IPS-NIHi7 (cell line): ENCODE data around the gene NKG7.

ENCODE experiments used
- DNase-seq: peaks from one replicate; pipeline ENCODE4 v3.0.0; 2012; ENCODE audit warnings: mixed read lengths; ENCODE audit errors: extremely low spot score

NKG7 gene

DNA sequence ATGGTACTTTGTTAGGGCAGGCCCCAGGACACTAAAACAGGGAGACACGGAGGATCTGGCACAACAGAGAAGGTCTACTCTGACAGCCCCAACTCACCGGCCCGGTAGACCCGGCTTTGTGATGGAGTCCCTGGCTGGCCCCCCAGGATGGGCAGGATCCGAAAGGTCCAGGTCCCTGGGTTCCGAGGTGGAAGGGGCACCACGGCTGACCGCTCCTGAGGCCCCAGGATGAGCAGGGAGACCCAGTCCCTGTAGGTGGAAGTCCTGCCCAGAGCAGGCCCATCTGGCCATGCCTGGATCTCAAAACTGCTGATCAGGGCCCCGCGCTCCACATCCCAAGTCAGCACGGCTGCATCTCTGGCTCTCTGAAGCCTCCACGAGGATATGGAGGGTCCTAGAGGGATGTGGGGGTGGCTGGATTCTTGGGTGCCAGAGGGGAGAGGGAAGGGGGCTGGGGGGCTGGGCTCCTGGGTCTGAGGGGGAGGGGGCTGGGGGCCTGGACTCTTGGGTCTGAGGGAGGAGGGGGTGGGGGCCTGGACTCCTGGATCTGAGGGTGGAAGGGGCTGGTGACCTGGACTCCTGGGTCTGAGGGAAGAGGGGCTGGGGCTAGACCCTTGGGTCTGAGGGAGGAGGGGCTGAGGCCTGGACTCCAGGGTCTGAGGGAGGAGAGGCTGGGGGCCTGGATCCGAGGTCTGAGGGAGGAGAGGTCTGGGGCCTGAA, 35.2 kb downstream of the NKG7 start:
- DNase-seq, result no peak

DNA sequence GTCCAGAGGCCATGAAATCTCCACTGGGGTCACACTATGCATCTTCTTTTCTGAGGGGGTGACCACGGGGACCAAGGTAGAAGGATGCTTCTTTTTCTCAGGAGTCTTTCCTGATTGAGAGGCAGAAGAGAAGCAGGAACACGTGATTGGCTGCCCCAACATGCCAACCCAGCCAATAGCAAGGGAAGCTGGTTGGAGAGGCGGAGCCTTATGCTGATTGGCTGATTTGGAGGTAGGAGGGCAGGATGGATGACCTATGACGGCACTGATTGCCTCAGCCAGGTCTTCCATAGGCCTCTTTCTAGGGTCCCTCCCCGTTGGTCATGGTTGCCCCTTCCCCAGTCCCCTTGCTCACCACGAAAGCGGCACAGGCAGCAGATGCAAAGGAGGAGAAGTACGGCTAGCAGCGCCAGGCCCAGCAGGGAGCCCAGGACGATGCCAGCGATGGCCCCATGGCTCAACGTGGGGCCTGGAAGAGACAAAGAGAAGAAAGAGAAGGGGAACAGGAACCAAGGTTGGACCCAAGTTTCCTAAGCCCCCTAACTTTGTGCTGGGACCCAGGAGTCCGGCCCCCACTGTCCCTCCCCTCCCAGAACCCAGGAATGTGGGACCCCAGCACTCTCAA, 38.5 kb downstream of the NKG7 start:
- peak; percentile 56 for DNase-seq

DNA sequence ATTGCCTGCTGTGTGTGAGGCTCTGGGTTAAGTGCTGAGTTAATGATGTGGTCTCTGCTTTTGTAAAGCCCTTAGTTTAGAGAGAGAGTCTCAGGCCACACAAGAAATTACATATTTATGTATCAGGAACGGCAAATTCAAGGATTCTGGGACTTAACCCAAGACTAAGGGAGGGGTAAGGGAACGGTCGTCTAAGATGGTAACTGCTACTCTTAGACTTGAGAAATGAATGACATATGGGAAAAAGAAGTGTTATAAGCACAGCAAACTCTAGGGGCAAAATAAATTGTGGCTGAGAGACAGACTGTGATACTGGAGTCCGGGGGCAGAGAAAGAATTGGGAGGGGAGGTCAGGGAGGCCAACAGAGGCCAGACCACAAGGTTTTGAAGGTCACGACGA, 40.7 kb downstream of the NKG7 start:
- DNase-seq, result no peak

DNA sequence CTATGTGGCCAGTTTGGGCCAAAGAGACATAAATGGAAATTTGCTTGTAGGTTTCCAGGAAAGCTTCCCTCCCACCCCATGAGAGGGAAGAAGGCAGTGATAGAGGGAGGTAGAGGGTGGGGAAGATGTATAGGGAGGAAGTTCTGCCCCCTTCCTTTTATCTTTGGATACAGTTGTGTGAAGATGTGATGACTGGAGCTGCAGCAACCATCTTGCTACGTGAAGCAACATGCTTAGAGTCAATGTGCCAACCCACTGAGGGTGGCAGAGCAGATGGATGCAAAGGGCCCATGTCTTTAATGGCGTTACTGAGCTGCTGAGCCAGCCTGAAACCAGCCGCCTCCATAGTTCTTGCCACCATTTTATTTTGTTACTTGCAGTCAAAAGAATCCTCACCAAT, 41.3 kb downstream of the NKG7 start:
- no peak for DNase-seq

DNA sequence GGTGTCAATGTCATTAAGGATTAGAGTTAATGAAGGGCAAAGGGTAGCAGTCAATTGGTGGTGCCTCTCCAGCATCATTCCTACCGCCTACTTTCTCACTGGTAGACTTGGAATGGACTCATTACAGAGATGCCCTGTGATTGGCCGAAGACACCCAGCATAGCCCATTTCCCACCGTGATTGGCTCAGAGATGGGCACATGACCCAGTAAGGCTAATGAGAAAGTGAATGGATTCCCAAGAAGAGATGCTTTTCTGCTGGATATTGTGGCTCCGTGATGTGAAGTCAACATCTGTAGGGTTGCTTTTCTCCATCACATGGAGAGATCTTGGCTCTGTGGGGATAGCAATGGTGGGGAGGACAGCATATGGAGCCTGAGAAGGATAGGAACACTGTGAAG, 42.1 kb downstream of the NKG7 start:
- no peak for DNase-seq

DNA sequence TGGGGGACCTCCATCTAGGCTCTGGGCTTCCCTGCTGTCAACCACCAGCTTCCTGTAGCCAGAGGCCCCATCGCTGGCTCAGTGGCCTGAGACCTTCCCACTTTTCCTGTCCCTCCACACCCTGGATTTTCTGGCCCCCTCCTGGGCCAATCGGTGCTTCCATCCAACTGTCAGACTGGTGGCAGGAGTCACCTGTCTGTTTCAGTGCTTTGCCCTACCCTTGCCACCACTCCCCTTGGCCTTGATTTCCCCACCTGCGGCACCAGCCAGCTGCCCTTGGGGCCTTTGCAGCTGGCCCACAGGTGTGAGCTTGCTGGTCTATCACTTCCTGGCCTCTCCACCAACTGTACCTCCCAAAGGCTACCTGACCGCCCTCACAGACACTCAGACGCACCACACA, 43.0 kb downstream of the NKG7 start:
- no peak for DNase-seq

DNA sequence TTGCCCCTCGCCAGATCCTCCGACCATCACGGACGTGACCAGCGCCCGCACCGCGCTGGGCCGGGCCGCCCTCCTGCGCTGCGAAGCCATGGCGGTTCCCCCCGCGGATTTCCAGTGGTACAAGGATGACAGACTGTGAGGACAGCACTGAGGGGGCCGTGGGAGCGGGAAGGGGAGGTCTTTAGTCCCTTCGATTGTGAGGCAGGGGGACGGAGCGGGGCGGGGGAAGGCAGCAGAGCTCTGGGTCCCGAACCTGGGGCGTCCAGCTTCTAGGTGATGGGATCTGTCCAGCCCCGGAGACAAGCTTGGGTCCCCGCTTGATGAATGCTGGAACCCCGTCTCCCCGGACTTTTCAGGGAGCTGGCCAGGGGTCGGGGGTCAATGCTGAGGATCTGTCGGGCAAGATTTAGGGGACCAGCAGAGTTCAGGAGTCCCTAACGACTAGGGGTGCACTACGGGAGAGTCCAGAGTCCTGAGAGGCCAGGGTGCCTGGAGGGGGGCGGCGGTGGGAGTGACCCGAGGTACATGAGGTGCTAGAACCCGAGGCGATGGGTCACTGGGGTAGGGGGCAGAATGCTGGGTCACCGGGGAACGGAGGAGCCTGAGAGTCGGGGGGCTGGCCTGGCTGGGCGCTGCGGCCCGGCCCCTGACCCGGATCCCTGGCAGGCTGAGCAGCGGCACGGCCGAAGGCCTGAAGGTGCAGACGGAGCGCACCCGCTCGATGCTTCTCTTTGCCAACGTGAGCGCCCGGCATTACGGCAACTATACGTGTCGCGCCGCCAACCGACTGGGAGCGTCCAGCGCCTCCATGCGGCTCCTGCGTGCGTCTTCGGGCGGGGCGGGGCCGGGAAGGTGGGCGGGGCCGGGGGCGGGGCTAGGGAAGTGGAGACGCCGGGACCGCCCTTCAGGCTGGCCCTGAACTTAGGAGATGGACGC, 45.1 kb downstream of the NKG7 start:
- peak; percentile 96 for DNase-seq

DNA sequence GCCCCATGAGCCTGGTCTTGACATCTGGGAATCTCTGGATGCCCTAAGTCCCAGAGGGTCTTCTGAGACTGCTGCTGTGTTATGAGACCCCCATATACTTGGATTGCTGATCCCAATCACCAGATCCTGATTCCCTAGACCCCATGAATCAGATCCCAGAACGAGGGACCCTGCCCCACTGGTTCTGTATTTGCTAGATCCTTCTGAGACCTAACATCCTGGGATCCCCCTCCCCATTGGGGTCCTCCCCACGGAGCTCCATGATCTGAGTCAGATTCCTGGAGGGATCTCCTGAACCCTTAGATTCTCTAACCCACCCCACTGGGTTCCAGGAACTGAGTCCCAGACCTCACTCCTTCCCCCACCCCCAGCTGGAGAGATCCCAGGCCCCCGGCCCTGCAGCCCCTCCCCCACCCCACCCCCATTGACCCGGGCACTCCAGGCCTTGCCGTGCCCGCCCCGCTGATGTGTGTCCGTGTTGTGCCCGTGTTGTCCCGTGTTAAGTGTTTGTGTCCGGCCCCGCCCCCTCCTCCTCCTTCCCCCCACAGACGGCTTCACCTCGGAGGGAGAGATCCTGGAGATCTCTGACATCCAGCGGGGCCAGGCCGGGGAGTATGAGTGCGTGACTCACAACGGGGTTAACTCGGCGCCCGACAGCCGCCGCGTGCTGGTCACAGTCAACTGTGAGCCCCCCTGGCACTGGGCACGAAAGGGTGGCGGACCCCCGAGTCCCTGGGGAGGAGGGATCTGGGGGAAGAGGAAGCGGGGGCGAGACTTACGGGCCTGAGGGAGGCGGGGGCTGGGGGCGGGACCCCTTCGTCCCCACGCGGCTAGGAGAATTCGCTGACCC, 46.0 kb downstream of the NKG7 start:
- DNase-seq, result no peak

DNA sequence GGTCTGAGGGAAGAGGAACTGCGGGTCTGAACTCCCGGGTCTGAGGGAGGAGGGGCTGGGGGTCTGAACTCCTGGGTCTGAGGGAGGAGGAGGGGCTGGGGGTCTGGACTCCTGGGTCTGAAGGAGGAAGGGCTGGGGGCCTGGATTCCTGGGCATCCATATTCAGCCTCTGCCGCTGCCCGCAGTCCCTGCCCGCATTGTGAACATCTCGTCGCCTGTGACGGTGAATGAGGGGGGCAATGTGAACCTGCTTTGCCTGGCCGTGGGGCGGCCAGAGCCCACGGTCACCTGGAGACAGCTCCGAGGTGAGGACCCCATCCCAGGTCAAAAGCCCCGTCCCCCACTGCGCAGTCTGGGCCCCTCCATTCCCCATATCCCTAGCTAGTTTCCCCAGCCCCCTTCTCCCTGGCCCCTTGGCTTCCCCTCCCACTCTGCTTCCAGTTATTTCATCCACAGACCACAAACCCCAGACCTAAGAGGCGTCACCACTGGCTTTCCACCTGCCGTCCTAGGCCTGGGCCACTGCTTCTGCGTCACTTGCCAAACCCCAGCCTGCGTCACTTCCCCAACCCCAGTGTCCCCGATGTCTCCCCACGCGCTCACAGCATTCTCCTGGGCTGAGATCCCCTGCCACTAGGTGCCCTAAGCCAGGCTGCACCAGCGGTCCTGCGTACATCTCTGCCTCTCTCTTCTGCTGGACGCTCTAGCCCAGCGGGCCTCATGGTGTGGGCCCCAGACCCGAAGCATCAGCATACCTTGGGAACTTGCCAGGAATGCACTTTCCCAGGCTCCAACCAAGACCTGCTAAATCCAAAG, 47.1 kb downstream of the NKG7 start:
- no peak for DNase-seq

DNA sequence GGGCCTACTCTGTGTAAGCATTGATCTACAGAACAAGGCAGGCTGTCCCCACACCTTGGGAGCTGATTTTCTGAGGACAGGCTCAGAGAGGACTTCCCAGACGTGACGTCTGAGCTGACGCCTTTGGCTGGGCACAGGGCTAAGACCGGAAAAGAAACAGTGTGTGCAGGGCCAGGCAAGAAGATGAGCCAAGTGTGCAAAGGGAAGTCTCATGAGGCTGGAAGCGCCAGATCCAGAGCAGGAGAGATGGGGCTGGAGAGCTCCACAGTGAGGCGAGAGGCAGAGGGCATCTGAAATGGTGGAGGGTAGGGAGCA, 48.3 kb downstream of the NKG7 start:
- no peak for DNase-seq

DNA sequence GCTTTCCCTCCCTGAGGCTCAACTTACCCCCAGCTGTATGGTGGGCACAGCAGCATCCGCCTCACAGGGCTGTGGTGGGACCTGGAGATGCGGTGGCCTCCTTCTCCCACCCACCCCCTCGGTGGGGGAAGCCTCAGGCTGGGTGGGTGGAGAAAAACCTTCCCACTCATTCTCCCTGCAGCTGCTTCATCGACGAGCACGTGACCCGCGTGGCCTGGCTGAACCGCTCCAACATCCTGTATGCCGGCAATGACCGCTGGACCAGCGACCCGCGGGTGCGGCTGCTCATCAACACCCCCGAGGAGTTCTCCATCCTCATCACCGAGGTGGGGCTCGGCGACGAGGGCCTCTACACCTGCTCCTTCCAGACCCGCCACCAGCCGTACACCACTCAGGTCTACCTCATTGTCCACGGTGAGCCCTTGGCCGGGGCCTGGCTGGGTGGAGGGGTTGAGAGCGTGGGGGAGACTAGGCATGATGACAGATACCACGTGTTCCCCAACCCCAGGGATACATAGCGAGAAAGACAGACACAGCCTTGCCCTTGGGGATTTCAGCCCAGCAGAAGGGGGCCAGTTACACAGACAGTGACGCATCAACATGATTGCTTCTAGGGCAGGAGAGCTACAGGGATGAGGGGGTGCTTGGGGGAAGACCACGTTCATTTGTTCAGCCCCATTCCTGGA, 48.8 kb downstream of the NKG7 start:
- DNase-seq, result no peak

DNA sequence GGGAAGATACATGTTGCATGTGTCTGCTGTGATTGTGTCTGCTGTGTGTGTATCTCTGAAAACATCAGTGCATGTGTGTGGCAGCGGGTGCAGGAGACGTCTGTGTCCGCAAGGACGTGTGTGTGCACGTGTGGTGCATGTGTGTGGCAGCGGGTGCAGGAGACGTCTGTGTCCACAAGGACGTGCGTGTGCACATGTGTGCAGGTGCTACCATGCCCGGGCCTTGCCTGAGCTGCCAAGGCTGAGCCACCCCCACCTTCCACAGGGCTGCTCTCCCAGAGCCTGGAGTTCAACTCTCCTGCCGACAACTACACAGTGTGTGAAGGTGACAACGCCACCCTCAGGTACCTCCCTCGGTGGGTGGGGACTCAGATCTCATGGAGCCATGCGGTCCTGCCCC, 50.7 kb downstream of the NKG7 start:
- DNase-seq, result no peak
